Tibial nerve (tissue), 3 donors: ENCODE measurements around the gene FMC1.

ENCODE experiments used
- CTCF ChIP-seq, 5 experiments: fragments of 200-600 bp in 3 of 5; fragments of 450-650 bp in 2 of 5; sonication (generic) in 3 of 5; IDR thresholded peaks; one replicate each; pipeline ENCODE4 v1.5.1; 2016 to 2019; ENCODE audit warnings: antibody characterized with exemption in 5 of 5, mild to moderate bottlenecking in 3 of 5, moderate library complexity in 2 of 5
- POLR2A ChIP-seq, 2 donors: fragments of 450-650 bp; IDR thresholded peaks; one replicate each; pipeline ENCODE4 v1.6.1; 2017; ENCODE audit warnings: antibody characterized with exemption in 2 of 2, mild to moderate bottlenecking in 2 of 2, moderate library complexity in 2 of 2

GRCh38 chr7:139361523-139361922 lies 20.4 kb downstream of the FMC1 start:
- TF ChIP-seq CTCF (IDR thresholded peaks at IDR 0.05) (no peak), POLR2A (IDR thresholded peaks at IDR 0.05) (no peak)
